ENCODE results near the gene WDR62.
A peak's percentile ranks its signal among the peaks of the same experiment; 100 is the strongest.

WDR62 gene

DNA sequence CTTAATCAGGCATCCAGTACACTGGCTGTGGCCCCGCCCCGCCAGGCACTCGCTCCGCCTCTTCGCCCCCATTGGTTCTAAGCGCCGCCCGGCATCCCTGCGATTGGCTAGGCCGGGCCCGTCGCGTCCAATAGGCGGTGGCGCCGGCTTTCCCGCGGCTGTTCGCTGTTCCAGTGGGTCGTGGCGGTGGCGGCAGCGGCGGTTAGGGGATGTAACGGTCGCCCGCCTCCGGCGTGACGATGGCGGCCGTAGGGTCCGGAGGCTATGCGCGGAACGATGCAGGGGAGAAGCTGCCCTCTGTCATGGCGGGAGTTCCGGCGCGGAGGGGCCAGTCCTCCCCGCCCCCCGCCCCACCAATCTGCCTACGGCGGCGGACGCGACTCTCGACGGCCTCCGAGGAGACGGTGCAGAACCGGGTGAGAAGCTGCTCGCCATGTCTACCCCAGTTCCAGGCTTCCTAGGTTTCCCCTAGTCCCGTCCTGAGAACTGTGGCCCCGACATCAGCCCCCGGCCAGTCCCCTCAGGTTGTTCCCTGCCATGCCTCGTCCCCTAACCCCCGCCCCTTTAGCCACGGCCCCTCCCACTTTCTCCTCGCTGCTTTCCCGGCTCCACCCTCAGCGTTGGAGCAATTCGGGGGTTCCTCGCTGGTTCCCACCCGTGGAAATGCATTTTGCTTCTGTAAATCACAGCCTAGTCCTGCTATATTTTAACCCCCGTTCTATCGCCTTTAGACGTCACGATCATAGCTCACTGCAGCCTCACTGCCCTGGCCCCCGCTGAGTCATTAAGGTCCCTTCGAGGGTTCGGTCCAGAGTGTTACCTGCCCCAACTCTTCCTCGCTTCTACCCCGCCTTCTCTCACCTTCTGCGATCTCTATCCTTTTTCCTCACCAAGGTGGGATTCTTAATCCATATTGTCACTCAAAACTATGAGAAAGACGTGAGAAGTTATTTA is at the start of gene WDR62:
Gene WDR62 (plus strand): TSS at position 165 of the 954 bp plus-strand sequence. CDS start 75 bp downstream, at position 240.
- peak; percentile 94 for DNase-seq

DNA sequence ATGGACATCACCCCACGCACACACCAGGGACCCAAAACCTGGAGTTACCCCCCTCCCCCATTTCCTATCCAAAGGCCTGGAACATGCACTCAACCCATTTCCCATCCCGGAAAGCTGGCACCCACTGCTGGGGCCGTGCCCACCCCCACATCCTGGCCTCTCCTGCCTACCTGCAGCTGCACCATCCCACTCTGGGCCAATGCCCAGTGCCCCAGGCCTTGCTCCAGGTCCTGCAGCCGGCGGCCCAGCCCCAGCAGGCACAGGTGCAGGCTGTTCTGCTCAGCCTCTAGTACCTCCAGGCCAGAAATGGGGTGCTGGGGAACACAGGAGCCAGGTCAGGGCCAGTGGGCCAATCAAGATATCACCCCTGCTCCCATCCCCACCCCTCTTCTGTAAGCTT is 47.7 kb upstream of the WDR62 start:
- no peak for DNase-seq

GRCh38 chr19:36008336-36008978 is 46.2 kb upstream of the WDR62 start, which contains the start of gene SYNE4:
SYNE4 (minus strand) TSS chr19:36008813; CDS start chr19:36008681, 132 bp downstream.
- DNase-seq, result no peak

DNA sequence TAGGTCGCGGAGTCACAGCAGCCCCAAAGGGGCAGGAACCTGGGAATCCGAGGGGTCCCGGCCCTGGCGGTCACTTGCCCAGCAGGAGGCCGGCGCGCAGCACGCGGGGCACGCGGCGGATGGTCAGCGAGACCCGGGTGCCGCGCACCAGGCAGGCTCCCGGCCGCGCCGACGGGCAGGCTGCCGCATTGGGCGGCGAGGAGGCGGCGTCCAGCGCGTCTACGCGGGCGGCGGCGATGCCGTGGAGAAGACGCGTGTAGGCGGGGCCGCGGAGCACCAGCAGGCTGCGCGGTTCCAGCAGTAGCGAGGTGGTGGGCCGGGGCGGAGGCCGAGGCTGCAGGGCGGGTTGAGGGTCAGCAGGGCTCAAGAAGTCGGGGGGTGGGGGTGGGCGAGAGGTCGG is 45.5 kb upstream of the WDR62 start:
- DNase-seq, result peak; percentile 42

GRCh38 chr19:36009633-36010379 is 44.9 kb upstream of the WDR62 start:
- DNase-seq, result no peak

GRCh38 chr19:36010402-36010801 is 44.3 kb upstream of the WDR62 start:
- DNase-seq, result no peak

DNA sequence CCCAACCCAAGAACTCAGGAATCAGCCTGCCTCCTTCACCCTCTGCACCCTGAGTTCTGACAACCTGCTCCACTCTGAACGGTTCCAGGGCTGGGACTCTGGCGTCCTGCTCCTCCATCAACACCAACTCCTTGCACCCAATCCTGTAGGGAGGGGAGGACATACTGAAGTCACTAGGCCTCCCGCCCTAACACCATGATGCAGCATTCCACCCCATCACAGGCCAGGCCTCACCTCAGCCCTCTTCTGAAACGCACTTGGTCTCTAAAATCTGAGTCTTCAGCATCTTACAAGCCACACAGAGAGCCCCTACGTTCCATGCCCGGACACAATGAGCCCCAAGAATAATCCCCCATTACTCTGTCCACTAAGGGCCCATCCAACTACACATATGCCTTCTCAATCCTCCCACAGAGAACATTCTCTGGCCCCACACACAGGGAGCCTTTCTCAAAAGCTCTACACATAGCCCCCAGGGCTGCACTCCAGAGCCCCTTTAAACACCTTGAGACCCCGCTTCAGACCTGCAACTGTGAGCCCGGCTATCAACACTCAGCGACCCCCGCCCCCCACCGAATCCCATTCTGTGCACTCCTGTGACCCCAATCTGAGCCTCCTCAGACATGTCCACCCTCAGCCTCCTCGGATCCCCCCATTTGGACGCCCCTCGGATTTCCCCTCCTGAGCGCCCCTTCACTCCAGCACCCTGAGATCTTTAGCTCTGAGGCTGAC is 41.3 kb upstream of the WDR62 start:
- no peak for DNase-seq

- peak; percentile 99 for DNase-seq
Measured at GRCh38 chr19:36014012-36014924, 40.4 kb upstream of the WDR62 start, which contains the start of gene ALKBH6. ALKBH6 (minus strand) TSS chr19:36014213; CDS start chr19:36013397, 816 bp downstream.

DNA sequence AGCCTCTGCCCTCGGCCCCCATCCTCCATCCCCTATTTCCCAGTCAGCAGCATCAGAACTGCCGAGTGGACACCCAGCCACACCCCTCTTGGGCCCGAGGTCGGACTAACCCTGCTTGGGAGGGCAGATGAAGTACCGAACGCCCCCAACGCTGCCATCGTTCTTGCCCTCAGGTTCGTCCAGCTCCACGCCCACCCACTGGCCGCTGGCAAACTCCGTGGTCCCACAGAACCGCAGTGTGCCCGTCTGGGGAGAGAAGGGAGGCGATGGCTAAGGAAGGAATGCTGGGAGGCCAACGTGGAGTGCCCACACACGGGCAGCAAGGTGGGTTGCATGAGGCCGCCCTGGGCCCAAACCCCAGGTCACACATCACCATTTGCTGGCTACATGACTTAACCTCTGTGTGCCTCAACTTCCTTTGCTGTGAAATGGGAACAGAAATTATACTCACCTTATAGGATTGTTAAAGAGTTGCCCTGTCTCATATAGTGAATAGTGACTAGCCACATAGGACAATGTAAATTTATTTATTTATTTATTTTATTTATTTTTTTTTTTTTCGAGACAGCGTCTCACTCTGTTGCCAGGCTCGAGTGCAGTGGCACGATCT is 35.5 kb upstream of the WDR62 start:
- no peak for DNase-seq

DNA sequence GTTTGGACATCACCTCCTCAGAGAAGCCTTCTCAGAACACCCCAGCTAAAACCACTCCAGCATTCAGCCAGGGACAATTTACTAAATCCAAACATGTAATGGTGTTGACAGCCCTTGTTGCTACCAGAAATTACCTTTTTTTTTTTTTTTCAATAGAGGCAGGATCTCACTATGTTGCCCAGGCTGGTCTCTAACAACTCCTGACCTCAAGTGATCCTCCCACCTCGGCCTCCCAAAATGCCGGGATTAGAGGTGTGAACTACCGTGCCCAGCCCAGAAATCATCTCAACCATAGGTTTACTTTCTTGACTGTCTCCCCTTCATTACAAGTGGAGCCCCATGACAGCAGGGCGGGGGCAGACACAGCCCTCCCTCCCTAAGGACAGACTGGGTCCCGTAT is 31.3 kb upstream of the WDR62 start:
- DNase-seq, result no peak

DNA sequence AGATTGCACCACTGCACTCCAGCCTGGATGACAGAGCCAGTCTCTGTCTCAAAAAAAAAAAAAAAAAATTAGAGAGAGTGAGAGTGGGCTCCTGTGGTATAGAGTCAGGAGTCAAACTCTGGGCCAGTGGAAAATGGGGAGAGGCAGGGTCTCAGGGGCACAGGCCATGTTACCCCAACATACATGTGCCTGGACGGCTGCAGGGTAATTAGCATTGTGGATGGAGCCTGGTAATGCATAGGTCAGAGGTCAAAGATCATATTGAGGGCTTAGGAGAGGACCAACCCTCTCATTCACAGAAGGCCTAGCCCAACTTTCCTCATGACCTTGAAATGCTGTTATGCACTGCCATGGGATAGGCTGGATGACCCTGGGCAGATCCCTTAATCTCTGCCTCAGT is 29.2 kb upstream of the WDR62 start:
- no peak for DNase-seq

DNA sequence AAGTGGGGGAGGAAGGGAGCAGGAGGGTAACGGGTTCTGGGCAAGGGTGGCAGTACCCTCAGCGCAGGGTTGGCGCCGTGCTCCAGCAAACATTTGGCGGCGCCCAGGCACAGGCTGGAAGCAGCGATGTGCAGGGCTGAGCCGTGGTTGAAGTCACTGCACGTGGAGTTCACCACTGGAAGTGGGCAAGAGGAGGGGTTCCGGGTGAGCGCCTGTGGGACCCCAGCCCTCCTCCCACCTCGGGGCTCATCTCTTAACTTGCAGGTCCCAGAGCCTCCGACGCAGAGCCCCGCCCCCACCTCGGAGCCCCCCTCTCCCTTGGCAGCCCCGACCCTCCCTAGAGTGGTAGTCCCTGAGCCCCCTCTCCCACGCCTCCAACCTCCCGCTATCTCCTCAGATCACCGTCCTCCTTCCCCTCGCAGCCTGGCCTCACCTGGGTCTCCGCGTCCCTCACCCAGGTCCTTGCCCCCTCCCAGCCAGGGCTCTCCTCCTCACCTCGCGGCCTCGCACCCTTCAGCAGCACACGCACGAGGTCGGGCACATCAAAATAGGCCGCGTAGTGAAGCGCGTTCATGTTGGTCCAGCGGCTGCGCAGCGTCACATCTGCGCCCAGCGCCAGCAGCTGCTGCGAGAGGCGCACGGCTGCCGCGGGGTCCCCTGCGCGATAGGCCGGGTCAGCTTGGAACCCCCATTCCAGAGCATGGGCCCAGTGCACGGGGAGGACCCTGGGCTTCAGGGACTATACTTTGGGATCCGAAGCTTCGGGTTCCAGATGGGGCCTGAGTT is 28.4 kb upstream of the WDR62 start:
- DNase-seq, result no peak

- DNase-seq, result no peak
Measured at GRCh38 chr19:36027696-36028095, 27.0 kb upstream of the WDR62 start.

GRCh38 chr19:36028313-36029041 is 26.2 kb upstream of the WDR62 start:
- no peak for DNase-seq

DNA sequence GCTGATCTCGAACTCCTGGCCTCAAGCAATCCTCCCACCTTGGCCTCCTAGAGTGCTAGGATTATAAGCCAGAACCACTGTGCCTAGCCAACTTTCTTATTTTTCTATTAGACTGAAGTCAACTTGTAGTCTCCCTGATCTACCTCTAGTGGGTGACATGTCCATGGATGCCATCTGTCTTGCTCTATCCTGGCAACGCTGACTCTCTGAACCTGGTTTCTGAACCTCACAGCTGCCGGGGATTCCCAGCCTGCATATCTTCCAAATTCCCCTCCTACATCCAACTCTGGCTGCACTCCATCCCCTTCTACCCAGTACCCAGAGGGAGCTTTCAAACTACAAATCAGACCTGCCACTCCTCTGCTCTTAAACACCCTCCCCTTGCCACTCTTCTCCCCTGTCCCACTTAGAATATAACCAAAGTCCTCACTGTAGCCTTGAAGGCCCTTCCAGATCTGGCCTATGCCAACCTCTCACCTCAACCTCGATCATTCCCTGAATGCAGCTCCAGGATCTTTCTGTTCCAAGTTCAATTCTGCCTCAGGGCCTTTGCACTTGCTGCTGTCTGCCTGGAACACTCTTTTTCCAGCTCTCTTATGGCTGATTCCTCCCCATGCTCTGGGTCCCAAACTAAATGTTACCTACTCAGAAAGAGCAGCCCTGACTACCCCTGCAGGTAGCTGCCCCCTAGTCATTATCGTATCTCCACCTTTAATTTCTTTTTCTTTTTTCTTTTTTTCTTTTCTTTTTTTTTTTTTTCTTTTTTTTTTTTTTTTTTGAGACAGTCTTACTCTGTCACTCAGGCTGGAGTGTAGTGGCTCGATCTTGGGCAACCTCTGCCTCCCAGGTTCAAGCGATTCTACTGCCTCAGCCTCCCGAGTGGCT is 24.2 kb upstream of the WDR62 start:
- DNase-seq, result no peak

DNA sequence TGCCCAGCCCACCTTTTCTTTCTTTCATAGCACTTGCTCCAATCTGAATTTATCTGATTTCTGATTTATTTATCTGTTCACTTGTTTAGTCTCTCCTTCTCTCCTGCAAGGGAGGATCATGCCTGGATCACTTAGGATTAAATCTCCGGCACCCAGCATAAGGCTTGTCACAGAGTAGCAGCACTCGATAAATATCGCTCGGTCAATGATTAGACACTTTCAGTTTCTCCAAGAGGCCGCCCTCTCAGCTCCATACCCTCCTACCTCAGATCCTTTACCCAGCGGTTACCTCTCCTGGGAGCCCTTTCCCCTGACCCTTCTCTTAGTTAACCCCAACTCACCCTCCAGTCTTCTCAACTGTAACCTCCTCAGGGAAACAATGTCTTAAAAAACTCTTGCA is 23.4 kb upstream of the WDR62 start:
- no peak for DNase-seq

DNA sequence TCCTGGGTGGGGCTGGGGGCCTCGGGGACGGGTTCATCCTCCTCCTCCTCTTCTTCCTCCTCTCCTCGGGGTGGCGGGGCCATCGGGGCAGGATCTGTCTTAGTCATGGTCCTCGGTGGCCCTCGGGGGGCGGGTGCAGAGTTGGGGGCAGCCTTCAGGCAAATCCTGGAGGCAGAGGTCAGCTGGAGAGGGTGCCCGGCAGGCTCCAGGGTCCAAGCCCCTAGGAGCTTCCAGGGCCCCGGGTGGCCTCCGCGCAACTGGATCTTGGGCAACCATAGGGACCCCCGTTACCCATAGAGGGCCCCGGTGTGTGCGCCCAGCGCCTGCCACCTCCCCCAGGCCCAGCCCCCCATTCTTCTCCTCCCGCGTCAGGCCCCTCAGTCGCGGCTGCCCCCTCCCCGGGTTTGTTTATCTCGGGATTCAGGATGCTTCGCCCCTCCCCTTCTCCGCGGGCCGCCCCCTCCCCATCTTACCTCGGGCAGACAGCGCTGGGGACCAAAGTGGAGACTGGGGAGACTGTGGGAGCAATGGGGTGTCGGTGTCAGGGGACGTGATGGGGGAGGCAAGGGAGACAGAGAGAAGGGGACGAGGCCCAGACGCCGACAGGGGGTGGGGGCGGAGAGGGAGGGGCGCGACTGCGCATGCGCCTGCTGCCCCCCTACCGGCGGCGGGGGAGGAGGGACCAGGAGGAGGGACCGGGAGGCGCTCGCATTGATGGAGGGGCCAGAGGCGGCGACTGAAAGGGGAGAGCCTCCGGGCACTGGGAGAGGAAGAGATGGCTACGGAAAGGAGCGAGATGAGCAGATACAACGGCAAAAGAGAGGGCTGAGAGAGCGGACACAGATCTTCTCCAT is 22.2 kb upstream of the WDR62 start, which contains the start of gene CLIP3:
Gene CLIP3 (minus strand): TSS at position 623 of the 854 bp plus-strand sequence. CDS start 516 bp downstream, at position 107.
- peak; percentile 16 for DNase-seq
